ENCODE data around the gene NCKAP1. TPM values are rescaled to one million over a fixed set of nuclear protein-coding genes. Genes with fewer than 3 reads are reported as not detected.

Gene NCKAP1
- total RNA-seq, 1 experiment from 2014 or later: 112 TPM

DNA sequence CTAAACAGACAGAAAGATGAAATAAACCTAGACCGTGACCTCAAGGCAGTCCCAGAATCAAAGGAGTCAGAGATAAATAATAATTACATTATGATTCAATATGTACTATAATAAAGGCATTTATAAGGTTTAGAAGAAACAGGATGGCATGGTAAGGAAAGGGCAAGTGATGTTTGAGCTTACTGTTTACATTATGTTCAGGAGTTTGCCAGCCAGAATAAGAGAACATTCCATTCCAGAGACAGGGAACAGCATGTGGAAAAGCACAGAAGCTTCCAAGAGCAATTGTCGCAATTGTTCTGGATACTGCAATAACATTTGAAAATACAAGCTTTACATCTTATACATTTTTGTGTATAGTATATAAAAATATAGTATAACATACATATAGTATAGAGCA is 121.8 kb downstream of the NCKAP1 start:
- H3K79me2 ChIP-seq (ENCODE audit: insufficient read depth, low read length): no peaks in the 10 kb centered on the region
- no peak overlapping the region for H2AFZ ChIP-seq (ENCODE audit: low read length)
- H3K9me3 ChIP-seq (ENCODE audit: control insufficient read depth, low read depth, low read length): no peaks in the 10 kb centered on the region
- DNase-seq: no peak
- no peak overlapping the region for H3K9ac ChIP-seq (ENCODE audit: extremely low read depth, insufficient read length, low read length)
- no peak overlapping the region for H2BK5ac ChIP-seq (ENCODE audit: insufficient read length, low read length)
- no peak overlapping the region for H3K18ac ChIP-seq (ENCODE audit: insufficient read length, low read depth, low read length)
- H3K9me3 Mint-ChIP-seq: no peaks in the 10 kb centered on the region
- H2BK20ac ChIP-seq (ENCODE audit: low read depth, low read length, poor library complexity, severe bottlenecking): no peak overlapping the region
- no peaks in the 10 kb centered on the region for H4K20me1 ChIP-seq (ENCODE audit: control insufficient read depth, insufficient read depth, insufficient read length)
- H3K4me1 ChIP-seq (ENCODE audit: insufficient read depth, low read length): no peaks in the 10 kb centered on the region
- H3K4me1 Mint-ChIP-seq: peaks cover 0 to 3% of the 10 kb centered on the region in 2 experiments; a peak in 1 of 4 replicates
- no peak overlapping the region for H2BK15ac ChIP-seq (ENCODE audit: low read depth, low read length)
- H4K8ac ChIP-seq (replicated peaks; ENCODE audit: insufficient read length, low read depth, low read length): no peak overlapping the region
- H3K27me3 ChIP-seq (ENCODE audit: insufficient read depth, low read length): peaks cover 2% of the 10 kb centered on the region
- TF ChIP-seq, protein P1, sequence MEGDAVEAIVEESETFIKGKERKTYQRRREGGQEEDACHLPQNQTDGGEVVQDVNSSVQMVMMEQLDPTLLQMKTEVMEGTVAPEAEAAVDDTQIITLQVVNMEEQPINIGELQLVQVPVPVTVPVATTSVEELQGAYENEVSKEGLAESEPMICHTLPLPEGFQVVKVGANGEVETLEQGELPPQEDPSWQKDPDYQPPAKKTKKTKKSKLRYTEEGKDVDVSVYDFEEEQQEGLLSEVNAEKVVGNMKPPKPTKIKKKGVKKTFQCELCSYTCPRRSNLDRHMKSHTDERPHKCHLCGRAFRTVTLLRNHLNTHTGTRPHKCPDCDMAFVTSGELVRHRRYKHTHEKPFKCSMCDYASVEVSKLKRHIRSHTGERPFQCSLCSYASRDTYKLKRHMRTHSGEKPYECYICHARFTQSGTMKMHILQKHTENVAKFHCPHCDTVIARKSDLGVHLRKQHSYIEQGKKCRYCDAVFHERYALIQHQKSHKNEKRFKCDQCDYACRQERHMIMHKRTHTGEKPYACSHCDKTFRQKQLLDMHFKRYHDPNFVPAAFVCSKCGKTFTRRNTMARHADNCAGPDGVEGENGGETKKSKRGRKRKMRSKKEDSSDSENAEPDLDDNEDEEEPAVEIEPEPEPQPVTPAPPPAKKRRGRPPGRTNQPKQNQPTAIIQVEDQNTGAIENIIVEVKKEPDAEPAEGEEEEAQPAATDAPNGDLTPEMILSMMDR (conservative IDR thresholded peaks at IDR 0.05): no peak
- H3K27ac ChIP-seq (ENCODE audit: insufficient read length, low read depth, low read length): no peak overlapping the region
- H4K5ac ChIP-seq (ENCODE audit: insufficient read length, low read depth, low read length): no peak overlapping the region
- no peak overlapping the region for H3K23ac ChIP-seq (ENCODE audit: insufficient read length, low read depth, low read length)
- H4K91ac ChIP-seq (ENCODE audit: insufficient read length, low read depth, low read length): no peak overlapping the region
- H3K23me2 ChIP-seq (ENCODE audit: insufficient read length, low read depth, low read length, poor library complexity, severe bottlenecking): no peaks in the 10 kb centered on the region
- no peak overlapping the region for H3K4me2 ChIP-seq (ENCODE audit: insufficient read depth, insufficient read length, low read length)
- H2BK120ac ChIP-seq (ENCODE audit: low read depth, low read length, poor library complexity, severe bottlenecking): no peak overlapping the region
- no peak overlapping the region for H3K4ac ChIP-seq (ENCODE audit: low read depth, low read length)
- no peak overlapping the region for H3K56ac ChIP-seq (ENCODE audit: insufficient read length, low read depth, low read length)
- no peaks in the 10 kb centered on the region for H3K79me1 ChIP-seq (ENCODE audit: insufficient read depth, low read depth, low read length, poor library complexity, severe bottlenecking)
- WGBS (ENCODE audit: extremely low coverage, insufficient read length, low lambda C conversion rate): no CpG with 5 or more reads among the region's 2 CpGs
- H3K4me3 Mint-ChIP-seq: no peak overlapping the region
- no peak overlapping the region for H3K27ac Mint-ChIP-seq
- H3T11ph ChIP-seq (ENCODE audit: low read length): no peak overlapping the region
- H2AK5ac ChIP-seq (ENCODE audit: insufficient read length, low read length): no peak overlapping the region
- peaks cover 14 to 29% (median 27%) of the 10 kb centered on the region in 3 experiments for H3K36me3 Mint-ChIP-seq (ENCODE audit: insufficient read depth in 1 of 3, low read depth in 3 of 3)
- no peak overlapping the region for H3K14ac ChIP-seq (ENCODE audit: insufficient read depth, low read length)
- no peaks in the 10 kb centered on the region for H3K27me3 Mint-ChIP-seq (ENCODE audit: low read depth)
- H2BK12ac ChIP-seq (ENCODE audit: insufficient read length, low read depth, low read length): no peak overlapping the region

Data from H9 (cell line).